Fibroblast of lung (primary cell): ENCODE data around the gene RBBP6. TPM values are rescaled to one million over a fixed set of nuclear protein-coding genes. Genes with fewer than 3 reads are reported as not detected.
A peak's percentile ranks its signal among the peaks of the same experiment; 100 is the strongest.

ENCODE experiments used
- DNase-seq, 2 donors: peaks; one replicate each; pipeline versions ENCODE4 v3.0.0 to v3.0.0-alpha.2; 2010; ENCODE audit warnings: low read depth in 2 of 2
- H2AFZ ChIP-seq: 2 replicates; pipeline ENCODE4 v1.5.1; 2012; ENCODE audit warnings: low read length, control low read depth, inconsistent platforms
- H3K27ac ChIP-seq: 2 replicates; pipeline ENCODE4 v1.5.1; 2011; ENCODE audit warnings: low read length, control low read depth; ENCODE audit not compliant: insufficient read depth
- H3K27me3 ChIP-seq: 2 replicates; pipeline ENCODE4 v1.5.1; 2011; ENCODE audit warnings: mild to moderate bottlenecking, low read length; ENCODE audit not compliant: control insufficient read depth, insufficient read depth
- H3K36me3 ChIP-seq: 2 replicates; pipeline ENCODE4 v1.5.1; 2011; ENCODE audit warnings: low read length; ENCODE audit not compliant: control insufficient read depth, insufficient read depth
- H3K4me1 ChIP-seq: 2 replicates; pipeline ENCODE4 v1.5.1; 2011; ENCODE audit warnings: low read length; ENCODE audit not compliant: control insufficient read depth, insufficient read depth; ENCODE audit errors: extremely low read depth
- H3K4me2 ChIP-seq: 2 replicates; pipeline ENCODE4 v1.5.1; 2011; ENCODE audit warnings: low read length, control low read depth; ENCODE audit not compliant: insufficient read depth; ENCODE audit errors: extremely low read depth
- H3K4me3 ChIP-seq, 4 experiments: fragments of 200-600 bp in 1 of 4; sonication (generic) in 1 of 4; replicated peaks in 1 of 4; 2 replicates each; pipeline ENCODE4 v1.5.1; 2011 to 2016; ENCODE audit warnings: low read length in 4 of 4, low read depth in 3 of 4, mild to moderate bottlenecking in 3 of 4, control low read depth in 2 of 4, inconsistent platforms in 1 of 4, mixed read lengths in 1 of 4; ENCODE audit not compliant: insufficient read depth in 1 of 4; ENCODE audit errors: control extremely low read depth in 1 of 4
- H3K79me2 ChIP-seq: 2 replicates; pipeline ENCODE4 v1.5.1; 2012; ENCODE audit warnings: mild to moderate bottlenecking, low read length, inconsistent platforms; ENCODE audit not compliant: control insufficient read depth, insufficient read depth
- H3K9ac ChIP-seq: 2 replicates; pipeline ENCODE4 v1.5.1; 2011; ENCODE audit warnings: mild to moderate bottlenecking, low read length, control low read depth; ENCODE audit not compliant: insufficient read depth
- H3K9me3 ChIP-seq: 2 replicates; pipeline ENCODE4 v1.5.1; 2012; ENCODE audit warnings: low read depth, low read length; ENCODE audit not compliant: control insufficient read depth, insufficient read depth
- H4K20me1 ChIP-seq: 2 replicates; pipeline ENCODE4 v1.5.1; 2011; ENCODE audit warnings: low read length; ENCODE audit not compliant: control insufficient read depth, insufficient read depth; ENCODE audit errors: extremely low read depth
- EZH2 ChIP-seq: IDR thresholded peaks from 2 replicates; pipeline ENCODE4 v1.5.1; 2012; ENCODE audit warnings: low read length, control low read depth, mild to moderate bottlenecking; ENCODE audit errors: missing control alignments
- polyA plus RNA-seq, 2 donors: library from polyadenylated mRNA; depleted of rRNA in 1 of 2; stranded (reverse) in 1 of 2; unstranded in 1 of 2; fragments of >200 nt; gene quantifications; 2 replicates each; pipeline ENCODE4 v1.2.1, GENCODE V29; 2011 to 2012; ENCODE audit warnings: missing spikeins in 1 of 2
- total RNA-seq: library from RNA; depleted of rRNA; stranded (reverse); fragments of >200 nt; gene quantifications from 2 replicates; pipeline ENCODE4 v1.2.1, GENCODE V29; 2014
- TF ChIP-seq, protein P1 (sequence below), 2 donors: IDR thresholded peaks in 1 of 2; conservative IDR thresholded peaks in 1 of 2; 1 replicate in 1 of 2; 2 replicates in 1 of 2; pipeline ENCODE4 v1.5.1; 2011 to 2012; ENCODE audit warnings: low read length in 2 of 2, control low read depth in 1 of 2, inconsistent platforms in 1 of 2, low read depth in 1 of 2, mild to moderate bottlenecking in 1 of 2

The RBBP6 gene
- total and polyA plus RNA-seq, 2 donors (not counting 1 experiment from before 2014, with no cell fraction given): 16.8 to 26.4 TPM

DNA sequence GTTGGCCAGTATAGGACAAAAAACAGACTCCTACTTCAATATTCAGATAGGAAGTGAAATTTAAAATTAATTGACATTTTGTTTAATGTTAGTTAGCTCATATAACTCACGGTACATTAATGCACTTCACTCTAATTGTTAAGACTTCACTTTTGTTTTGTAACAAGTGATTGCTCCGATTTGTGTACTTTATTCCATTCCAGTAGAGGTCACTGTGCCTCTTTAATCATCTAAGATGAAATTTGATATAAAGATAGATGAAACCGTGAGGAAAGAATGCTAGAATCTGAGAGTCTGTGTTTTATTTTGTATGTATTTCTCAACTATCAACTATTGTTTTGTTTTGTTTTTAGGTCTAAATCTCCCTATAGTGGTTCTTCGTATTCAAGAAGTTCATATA is 29.0 kb downstream of the RBBP6 start:
- TF ChIP-seq, protein P1, sequence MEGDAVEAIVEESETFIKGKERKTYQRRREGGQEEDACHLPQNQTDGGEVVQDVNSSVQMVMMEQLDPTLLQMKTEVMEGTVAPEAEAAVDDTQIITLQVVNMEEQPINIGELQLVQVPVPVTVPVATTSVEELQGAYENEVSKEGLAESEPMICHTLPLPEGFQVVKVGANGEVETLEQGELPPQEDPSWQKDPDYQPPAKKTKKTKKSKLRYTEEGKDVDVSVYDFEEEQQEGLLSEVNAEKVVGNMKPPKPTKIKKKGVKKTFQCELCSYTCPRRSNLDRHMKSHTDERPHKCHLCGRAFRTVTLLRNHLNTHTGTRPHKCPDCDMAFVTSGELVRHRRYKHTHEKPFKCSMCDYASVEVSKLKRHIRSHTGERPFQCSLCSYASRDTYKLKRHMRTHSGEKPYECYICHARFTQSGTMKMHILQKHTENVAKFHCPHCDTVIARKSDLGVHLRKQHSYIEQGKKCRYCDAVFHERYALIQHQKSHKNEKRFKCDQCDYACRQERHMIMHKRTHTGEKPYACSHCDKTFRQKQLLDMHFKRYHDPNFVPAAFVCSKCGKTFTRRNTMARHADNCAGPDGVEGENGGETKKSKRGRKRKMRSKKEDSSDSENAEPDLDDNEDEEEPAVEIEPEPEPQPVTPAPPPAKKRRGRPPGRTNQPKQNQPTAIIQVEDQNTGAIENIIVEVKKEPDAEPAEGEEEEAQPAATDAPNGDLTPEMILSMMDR (conservative IDR thresholded peaks at IDR 0.05 in 1 of 2, IDR thresholded peaks at IDR 0.05 in 1 of 2; ENCODE audit: low read depth in 1 of 2, low read length in 2 of 2): peak in 1 of 2 donors; percentile 20
- no peak for TF ChIP-seq EZH2
- no peak overlapping the region for H3K9ac ChIP-seq
- H3K4me1 ChIP-seq: no peaks in the 10 kb centered on the region
- no peaks in the 10 kb centered on the region for H4K20me1 ChIP-seq
- H3K4me2 ChIP-seq: no peak overlapping the region
- H3K9me3 ChIP-seq: no peaks in the 10 kb centered on the region
- H3K36me3 ChIP-seq: peaks cover 16% of the 10 kb centered on the region
- H3K27me3 ChIP-seq: no peaks in the 10 kb centered on the region
- no peaks in the 10 kb centered on the region for H3K79me2 ChIP-seq
- no peak overlapping the region for H3K4me3 ChIP-seq
- DNase-seq: peak; percentile 23 to 49
- no peak overlapping the region for H3K27ac ChIP-seq
- no peak overlapping the region for H2AFZ ChIP-seq

- TF ChIP-seq, protein P1 (conservative IDR thresholded peaks at IDR 0.05 in 1 of 2, IDR thresholded peaks at IDR 0.05 in 1 of 2; ENCODE audit: low read depth in 1 of 2, low read length in 2 of 2): no peak
- no peak for TF ChIP-seq EZH2
- peaks cover 9% of the 10 kb centered on the region for H3K36me3 ChIP-seq
- no peak for DNase-seq
Observed at GRCh38 chr16:24571096-24571495, 31.7 kb downstream of the RBBP6 start.

GRCh38 chr16:24572069-24572468 is 32.7 kb downstream of the RBBP6 start:
- DNase-seq: no peak
- TF ChIP-seq, protein P1 (conservative IDR thresholded peaks at IDR 0.05 in 1 of 2, IDR thresholded peaks at IDR 0.05 in 1 of 2; ENCODE audit: low read depth in 1 of 2, low read length in 2 of 2): no peak
- TF ChIP-seq EZH2: no peak
- H3K79me2 ChIP-seq: no peaks in the 10 kb centered on the region
- no peaks in the 10 kb centered on the region for H3K4me1 ChIP-seq
- peaks cover 8% of the 10 kb centered on the region for H3K36me3 ChIP-seq
- no peak overlapping the region for H3K9ac ChIP-seq
- no peak overlapping the region for H3K4me3 ChIP-seq
- H3K4me2 ChIP-seq: no peak overlapping the region
- H4K20me1 ChIP-seq: no peaks in the 10 kb centered on the region
- H3K27ac ChIP-seq: no peak overlapping the region
- H3K27me3 ChIP-seq: no peaks in the 10 kb centered on the region
- H3K9me3 ChIP-seq: no peaks in the 10 kb centered on the region
- H2AFZ ChIP-seq: no peak overlapping the region

More at GRCh38 chr16:24571096-24571495, 31.7 kb downstream of the RBBP6 start:
- Histone ChIP-seq H3K4me3 (no peak overlapping the region), H3K79me2 (no peaks in the 10 kb centered on the region), H3K4me2 (no peak overlapping the region), H2AFZ (no peak overlapping the region), H3K27ac (no peak overlapping the region), H4K20me1 (no peaks in the 10 kb centered on the region), H3K9ac (no peak overlapping the region), H3K4me1 (no peaks in the 10 kb centered on the region), H3K27me3 (no peaks in the 10 kb centered on the region), H3K9me3 (no peaks in the 10 kb centered on the region)
